ENCODE results near the gene BTAF1.

DNA sequence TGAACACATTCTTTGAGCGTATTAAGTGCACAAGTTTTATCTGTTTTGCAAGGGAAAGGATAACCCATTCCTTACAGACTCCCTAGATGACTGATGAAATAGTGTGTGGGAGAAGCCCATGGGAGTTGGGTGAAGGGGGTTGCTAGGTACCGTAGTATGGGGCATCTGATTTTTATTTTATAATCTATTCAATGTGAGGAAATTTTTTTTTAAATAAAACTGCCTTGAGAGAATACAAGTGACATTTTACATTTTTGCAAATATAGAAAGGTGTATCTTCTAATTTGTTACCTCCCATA, 1.4 kb downstream of the BTAF1 start:
- TF ChIP-seq, protein P1, sequence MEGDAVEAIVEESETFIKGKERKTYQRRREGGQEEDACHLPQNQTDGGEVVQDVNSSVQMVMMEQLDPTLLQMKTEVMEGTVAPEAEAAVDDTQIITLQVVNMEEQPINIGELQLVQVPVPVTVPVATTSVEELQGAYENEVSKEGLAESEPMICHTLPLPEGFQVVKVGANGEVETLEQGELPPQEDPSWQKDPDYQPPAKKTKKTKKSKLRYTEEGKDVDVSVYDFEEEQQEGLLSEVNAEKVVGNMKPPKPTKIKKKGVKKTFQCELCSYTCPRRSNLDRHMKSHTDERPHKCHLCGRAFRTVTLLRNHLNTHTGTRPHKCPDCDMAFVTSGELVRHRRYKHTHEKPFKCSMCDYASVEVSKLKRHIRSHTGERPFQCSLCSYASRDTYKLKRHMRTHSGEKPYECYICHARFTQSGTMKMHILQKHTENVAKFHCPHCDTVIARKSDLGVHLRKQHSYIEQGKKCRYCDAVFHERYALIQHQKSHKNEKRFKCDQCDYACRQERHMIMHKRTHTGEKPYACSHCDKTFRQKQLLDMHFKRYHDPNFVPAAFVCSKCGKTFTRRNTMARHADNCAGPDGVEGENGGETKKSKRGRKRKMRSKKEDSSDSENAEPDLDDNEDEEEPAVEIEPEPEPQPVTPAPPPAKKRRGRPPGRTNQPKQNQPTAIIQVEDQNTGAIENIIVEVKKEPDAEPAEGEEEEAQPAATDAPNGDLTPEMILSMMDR (IDR thresholded peaks at IDR 0.05): no peak
- TF ChIP-seq POLR2A (IDR thresholded peaks at IDR 0.05): no peak
- TF ChIP-seq EP300 (IDR thresholded peaks at IDR 0.05): no peak
